Stimulated activated CD4-positive, alpha-beta T cell treated with anti-CD3 and anti-CD28 coated beads, TNF-alpha, amount 100 ng/mL, for 4 hours (primary cell): ENCODE measurements around the gene CTSD.
A peak's percentile ranks its signal among the peaks of the same experiment; 100 is the strongest.

ENCODE experiments used
- DNase-seq, 3 experiments: peaks; one replicate each; pipeline ENCODE4 v3.0.0-alpha.2; 2020; ENCODE audit warnings: low read depth in 3 of 3

Gene CTSD

GRCh38 chr11:1782831-1783724, 19.4 kb upstream of the CTSD start:
- no peak for DNase-seq

- no peak for DNase-seq
These were observed 18.4 kb upstream of the CTSD start for GRCh38 chr11:1782031-1782590.

- DNase-seq: no peak
These were observed 17.9 kb upstream of the CTSD start for GRCh38 chr11:1781593-1781975.

- no peak for DNase-seq
These were observed 17.2 kb upstream of the CTSD start for GRCh38 chr11:1780700-1781592.

GRCh38 chr11:1779806-1780699, 16.3 kb upstream of the CTSD start:
- DNase-seq: no peak

- DNase-seq: no peak
These were observed 15.5 kb upstream of the CTSD start for GRCh38 chr11:1779034-1779805.

DNA sequence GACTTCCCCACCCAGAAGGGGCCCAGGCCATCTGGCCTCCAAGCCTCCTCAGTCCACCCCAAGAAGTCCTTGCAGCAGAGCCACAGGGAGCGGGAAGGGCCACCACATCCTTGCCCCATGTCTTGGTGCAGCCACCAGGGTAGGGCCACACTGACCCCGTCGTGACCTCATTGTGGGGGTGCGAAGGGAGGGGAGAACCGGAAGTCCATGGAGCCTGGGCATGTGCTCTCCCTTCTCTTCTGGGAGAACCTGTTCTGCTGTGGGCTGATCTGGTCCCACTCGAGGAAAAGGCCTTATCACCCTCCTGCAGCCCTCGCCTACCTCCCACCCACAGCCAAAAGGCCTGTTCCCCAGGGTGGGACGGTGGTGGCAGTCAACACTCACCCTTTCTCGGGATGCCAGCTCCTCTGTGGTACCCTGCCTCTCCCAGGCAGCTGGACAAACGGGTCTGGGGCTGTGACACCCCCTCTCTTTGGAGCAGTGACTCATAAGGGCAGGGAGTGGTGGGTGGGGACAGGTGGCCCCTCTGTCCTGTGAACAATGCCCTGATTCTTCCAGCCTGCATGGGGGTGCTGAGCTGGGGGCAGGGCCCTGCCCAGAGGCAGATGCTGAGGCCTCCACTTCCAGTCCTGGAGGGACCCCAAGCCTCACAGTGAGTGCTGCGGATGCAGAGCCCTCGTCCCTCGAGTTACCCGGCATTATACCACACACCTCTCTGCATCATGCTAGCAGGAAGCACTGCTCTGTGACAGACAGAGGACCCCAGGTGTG, 14.6 kb upstream of the CTSD start:
- DNase-seq: no peak

- no peak for DNase-seq
These were observed 14.0 kb upstream of the CTSD start for GRCh38 chr11:1777737-1778136.

GRCh38 chr11:1776944-1777715, 13.4 kb upstream of the CTSD start:
- DNase-seq: no peak

DNA sequence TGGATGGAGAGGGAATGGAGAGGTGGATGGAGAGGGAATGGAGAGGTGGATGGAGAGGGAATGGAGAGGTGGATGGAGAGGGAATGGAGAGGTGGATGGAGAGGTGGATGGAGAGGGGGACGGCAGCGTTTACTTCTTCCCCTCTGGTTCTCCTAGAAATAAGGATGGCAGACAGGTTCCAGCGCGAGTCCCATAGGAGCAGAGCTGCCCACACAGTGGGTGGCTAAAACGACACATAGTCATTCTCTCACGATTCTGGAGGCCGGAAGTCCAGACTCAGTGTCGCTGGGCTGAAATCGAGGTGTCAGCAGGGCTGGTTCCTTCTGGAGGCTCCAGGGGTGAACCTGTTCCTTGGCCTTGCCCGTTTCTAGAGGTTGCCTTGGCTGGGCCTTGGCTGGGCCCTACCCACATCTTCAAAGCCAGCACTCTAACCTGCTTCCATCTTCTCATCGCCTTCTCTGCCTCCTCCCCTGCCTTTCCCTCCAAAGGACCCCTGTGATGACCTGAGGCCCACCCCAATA, 12.7 kb upstream of the CTSD start:
- no peak for DNase-seq

- no peak for DNase-seq
These were observed 11.2 kb upstream of the CTSD start for GRCh38 chr11:1774886-1775285.

GRCh38 chr11:1773994-1774550, 10.3 kb upstream of the CTSD start:
- no peak for DNase-seq

DNA sequence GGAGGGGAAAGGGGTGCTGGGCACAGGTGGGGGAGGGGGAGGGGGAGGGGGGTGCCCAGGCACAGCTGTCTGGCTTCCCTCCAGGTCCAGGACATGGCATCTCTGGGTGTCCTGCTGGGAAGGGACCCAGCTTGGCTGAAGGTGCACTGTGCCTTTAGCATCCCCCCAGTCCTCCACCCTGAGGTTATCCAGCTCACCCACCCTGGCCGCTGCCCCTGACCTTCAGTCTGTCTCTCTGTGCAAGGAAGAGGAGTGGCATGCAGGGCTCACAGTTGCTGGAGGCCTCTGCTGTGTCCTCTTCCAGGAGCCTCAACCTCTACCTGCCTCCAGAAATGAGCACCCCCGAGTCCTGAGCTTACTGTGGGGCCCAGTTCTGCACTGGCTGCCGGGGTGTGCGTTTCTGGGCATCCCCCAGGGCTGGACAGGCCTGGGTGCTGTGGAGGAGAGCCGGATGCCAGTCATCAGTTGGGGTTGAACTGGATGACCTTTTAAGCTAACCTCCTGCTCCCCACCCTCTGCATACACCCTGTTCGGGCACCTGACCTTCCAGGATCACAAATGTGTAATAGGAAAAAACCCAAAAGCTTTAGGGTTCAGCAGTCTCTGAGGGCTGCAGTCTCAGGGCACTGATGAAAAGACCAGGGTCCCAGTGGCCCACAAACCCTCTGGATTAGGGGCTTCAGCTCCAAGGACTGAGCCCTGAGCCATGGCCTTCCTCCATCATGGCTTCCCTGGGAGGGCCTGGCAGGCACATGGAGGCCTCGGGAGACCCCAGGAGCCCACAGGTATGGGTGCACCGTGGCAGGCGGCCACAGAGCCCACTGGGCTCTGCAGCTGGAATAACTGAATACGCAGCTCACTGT, 9.6 kb upstream of the CTSD start:
- DNase-seq: no peak

GRCh38 chr11:1772270-1773130, 8.8 kb upstream of the CTSD start:
- DNase-seq: peak in 2 of 3 experiments; percentile 20 to 38

GRCh38 chr11:1771700-1772099, 8.0 kb upstream of the CTSD start:
- no peak for DNase-seq

DNA sequence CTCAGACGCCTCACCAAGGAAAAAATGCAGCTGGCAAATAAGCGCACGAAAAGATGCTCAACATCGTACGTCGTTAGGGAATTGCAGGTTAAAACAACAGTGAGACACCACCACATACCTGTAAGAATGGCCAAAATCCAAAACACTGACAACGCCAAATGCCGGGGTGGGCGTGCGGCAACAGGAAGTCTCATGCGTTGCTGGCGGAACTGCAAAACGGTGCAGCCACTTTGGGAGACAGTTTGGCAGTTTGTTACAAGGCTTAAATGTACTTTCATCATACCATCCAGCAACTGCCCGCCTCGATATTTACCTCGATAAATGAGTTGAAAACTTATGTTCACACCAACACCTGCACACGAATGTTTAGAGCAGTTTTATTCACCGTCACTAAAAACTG, 7.5 kb upstream of the CTSD start:
- no peak for DNase-seq

- no peak for DNase-seq
These were observed 6.8 kb upstream of the CTSD start for GRCh38 chr11:1770528-1770927.
